K562 (cell line): ENCODE measurements around the gene SRP9. TPM values are rescaled to one million over a fixed set of nuclear protein-coding genes. Genes with fewer than 3 reads are reported as not detected.

Source experiments
- AFF1 ChIP-seq, 2 experiments: fragments of 450-650 bp; IDR thresholded peaks; 2 replicates each; pipeline ENCODE4 v1.6.1; 2018; ENCODE audit warnings: mild to moderate bottlenecking in 2 of 2, low read depth in 1 of 2; ENCODE audit not compliant: partially characterized antibody in 2 of 2
- ARID3A ChIP-seq: IDR thresholded peaks from 2 replicates; pipeline ENCODE4 v1.6.1; 2012; ENCODE audit warnings: low read depth, low read length, improper control_type of control experiment, borderline replicate concordance
- ETV6 ChIP-seq, 3 experiments: fragments of 150-350 bp in 1 of 3; sonication (generic) in 1 of 3; formaldehyde crosslinking in 1 of 3; IDR thresholded peaks; 2 replicates each; pipeline versions ENCODE4 v1.6.1 to v1.8.0; 2014 to 2022; ENCODE audit warnings: borderline replicate concordance in 2 of 3, low read depth in 2 of 3, antibody characterized with exemption in 1 of 3, low read length in 1 of 3, mild to moderate bottlenecking in 1 of 3, missing genetic modification reagents in 1 of 3
- FOXP1 ChIP-seq: sonication (generic); formaldehyde crosslinking; IDR thresholded peaks from 2 replicates; pipeline ENCODE4 v1.8.0; 2022; ENCODE audit warnings: mild to moderate bottlenecking, missing genetic modification reagents
- GTF2B ChIP-seq: IDR thresholded peaks from 2 replicates; pipeline ENCODE4 v1.6.1; 2011; ENCODE audit not compliant: insufficient read length; ENCODE audit errors: extremely low read depth
- HDAC8 ChIP-seq: fragments of 450-650 bp; IDR thresholded peaks from 2 replicates; pipeline ENCODE4 v1.6.1; 2016; ENCODE audit warnings: mild to moderate bottlenecking, missing genetic modification characterization, moderate library complexity, missing compliant biosample characterization
- PTTG1 ChIP-seq: fragments of 450-650 bp; IDR thresholded peaks from 2 replicates; pipeline ENCODE4 v1.6.1; 2016; ENCODE audit warnings: low read depth, mild to moderate bottlenecking, missing genetic modification characterization, missing compliant biosample characterization
- SMARCA4 ChIP-seq: fragments of 450-650 bp; IDR thresholded peaks from 2 replicates; pipeline ENCODE4 v1.6.1; 2016
- TRIM25 ChIP-seq: fragments of 450-650 bp; IDR thresholded peaks from 2 replicates; pipeline ENCODE4 v1.7.0; 2016; ENCODE audit warnings: borderline replicate concordance
- ZBTB33 ChIP-seq: sonication (generic); formaldehyde crosslinking; IDR thresholded peaks from 2 replicates; pipeline ENCODE4 v1.8.1; 2023; ENCODE audit warnings: mild to moderate bottlenecking, missing genetic modification reagents
- ZC3H8 ChIP-seq: fragments of 450-650 bp; IDR thresholded peaks from 2 replicates; pipeline ENCODE4 v1.6.1; 2017
- ZFX ChIP-seq: sonication (generic); formaldehyde crosslinking; IDR thresholded peaks from 2 replicates; pipeline ENCODE4 v1.8.0; 2022; ENCODE audit warnings: mild to moderate bottlenecking, missing genetic modification reagents, moderate library complexity
- ZNF695 ChIP-seq: fragments of 450-650 bp; formaldehyde crosslinking; IDR thresholded peaks from 2 replicates; pipeline ENCODE4 v1.4.0; 2020; ENCODE audit warnings: mild to moderate bottlenecking, moderate library complexity
- ZNF707 ChIP-seq: fragments of 250-450 bp; sonication (Bioruptor Pico); conservative IDR thresholded peaks from 2 replicates; pipeline ENCODE4 v1.8.0; 2022; ENCODE audit warnings: inconsistent platforms, mild to moderate bottlenecking, moderate library complexity
- polyA plus RNA-seq, 8 experiments: library from polyadenylated mRNA; depleted of rRNA in 4 of 8; stranded (reverse) in 5 of 8; unstranded in 3 of 8; fragments of >200 nt; fragmentation: Nextera tagmentation in 2 of 8; fragmentation: Illumina TruSeq in 1 of 8; extraction: Ambion mirVana in 2 of 8; extraction: Trizol in 1 of 8; gene quantifications; 2 replicates each; pipeline versions ENCODE4 v1.2.1 to v1.2.3, GENCODE V29; 2011 to 2014; ENCODE audit warnings: inconsistent platforms in 1 of 8, missing spikeins in 1 of 8
- total RNA-seq, 7 experiments: library from RNA; depleted of rRNA in 6 of 7; stranded (reverse); fragments of >200 nt in 6 of 7; fragmentation: Illumina TruSeq in 2 of 7; extraction: Trizol in 2 of 7; gene quantifications; 2 replicates each; pipeline versions ENCODE4 v1.2.1 to v1.2.3, GENCODE V29; 2011 to 2021; ENCODE audit warnings: low replicate concordance in 1 of 7

Gene SRP9
- total and polyA plus RNA-seq, 9 of the 15 experiments (the other 6 are each of a cell fraction or from before 2014, with no cell fraction given) = 273 to 1,892 (median 668) TPM

- TF ChIP-seq ZFX (CRISPR knock-in tag) (no peak), SMARCA4 (no peak; the same call in 1 of the 2 replicates), PTTG1 (tag) (no peak), ZNF707 (no peak), ETV6 (IDR thresholded peaks at IDR 0.05; ENCODE audit: borderline replicate concordance in 1 of 2, low read depth in 2 of 2, low read length in 1 of 2) (no peak), ETV6 (CRISPR knock-in tag; IDR thresholded peaks at IDR 0.05; ENCODE audit: borderline replicate concordance) (peak; percentile 21; the same call in 1 of the 2 replicates), AFF1 (IDR thresholded peaks at IDR 0.05; ENCODE audit: low read depth in 1 of 2, partially characterized antibody in 2 of 2) (no peak), ARID3A (no peak), ZBTB33 (peak; percentile 87; the same call in 1 of the 2 replicates), ZC3H8 (no peak), FOXP1 (CRISPR knock-in tag) (0 out of 2 replicates have a peak, but pooled peaks have one; percentile 4), ZNF695 (no peak), HDAC8 (tag) (0 out of 2 replicates have a peak, but pooled peaks have one; percentile 7), GTF2B (no peak), TRIM25 (no peak)
Measured at GRCh38 chr1:225777058-225777582, 506 bp upstream of the SRP9 start (continued).
